Fibroblast of lung (primary cell): ENCODE results near the gene TMEM89. TPM values are rescaled to one million over a fixed set of nuclear protein-coding genes. Genes with fewer than 3 reads are reported as not detected.

Experiments used
- DNase-seq, 2 donors: peaks; one replicate each; pipeline versions ENCODE4 v3.0.0 to v3.0.0-alpha.2; 2010; ENCODE audit warnings: low read depth in 2 of 2
- H2AFZ ChIP-seq: 2 replicates; pipeline ENCODE4 v1.5.1; 2012; ENCODE audit warnings: low read length, control low read depth, inconsistent platforms
- H3K27ac ChIP-seq: 2 replicates; pipeline ENCODE4 v1.5.1; 2011; ENCODE audit warnings: low read length, control low read depth; ENCODE audit not compliant: insufficient read depth
- H3K27me3 ChIP-seq: 2 replicates; pipeline ENCODE4 v1.5.1; 2011; ENCODE audit warnings: mild to moderate bottlenecking, low read length; ENCODE audit not compliant: control insufficient read depth, insufficient read depth
- H3K36me3 ChIP-seq: 2 replicates; pipeline ENCODE4 v1.5.1; 2011; ENCODE audit warnings: low read length; ENCODE audit not compliant: control insufficient read depth, insufficient read depth
- H3K4me1 ChIP-seq: 2 replicates; pipeline ENCODE4 v1.5.1; 2011; ENCODE audit warnings: low read length; ENCODE audit not compliant: control insufficient read depth, insufficient read depth; ENCODE audit errors: extremely low read depth
- H3K4me2 ChIP-seq: 2 replicates; pipeline ENCODE4 v1.5.1; 2011; ENCODE audit warnings: low read length, control low read depth; ENCODE audit not compliant: insufficient read depth; ENCODE audit errors: extremely low read depth
- H3K4me3 ChIP-seq, 4 experiments: fragments of 200-600 bp in 1 of 4; sonication (generic) in 1 of 4; replicated peaks in 1 of 4; 2 replicates each; pipeline ENCODE4 v1.5.1; 2011 to 2016; ENCODE audit warnings: low read length in 4 of 4, low read depth in 3 of 4, mild to moderate bottlenecking in 3 of 4, control low read depth in 2 of 4, inconsistent platforms in 1 of 4, mixed read lengths in 1 of 4; ENCODE audit not compliant: insufficient read depth in 1 of 4; ENCODE audit errors: control extremely low read depth in 1 of 4
- H3K79me2 ChIP-seq: 2 replicates; pipeline ENCODE4 v1.5.1; 2012; ENCODE audit warnings: mild to moderate bottlenecking, low read length, inconsistent platforms; ENCODE audit not compliant: control insufficient read depth, insufficient read depth
- H3K9ac ChIP-seq: 2 replicates; pipeline ENCODE4 v1.5.1; 2011; ENCODE audit warnings: mild to moderate bottlenecking, low read length, control low read depth; ENCODE audit not compliant: insufficient read depth
- H3K9me3 ChIP-seq: 2 replicates; pipeline ENCODE4 v1.5.1; 2012; ENCODE audit warnings: low read depth, low read length; ENCODE audit not compliant: control insufficient read depth, insufficient read depth
- H4K20me1 ChIP-seq: 2 replicates; pipeline ENCODE4 v1.5.1; 2011; ENCODE audit warnings: low read length; ENCODE audit not compliant: control insufficient read depth, insufficient read depth; ENCODE audit errors: extremely low read depth
- EZH2 ChIP-seq: IDR thresholded peaks from 2 replicates; pipeline ENCODE4 v1.5.1; 2012; ENCODE audit warnings: low read length, control low read depth, mild to moderate bottlenecking; ENCODE audit errors: missing control alignments
- polyA plus RNA-seq, 2 donors: library from polyadenylated mRNA; depleted of rRNA in 1 of 2; stranded (reverse) in 1 of 2; unstranded in 1 of 2; fragments of >200 nt; gene quantifications; 2 replicates each; pipeline ENCODE4 v1.2.1, GENCODE V29; 2011 to 2012; ENCODE audit warnings: missing spikeins in 1 of 2
- total RNA-seq: library from RNA; depleted of rRNA; stranded (reverse); fragments of >200 nt; gene quantifications from 2 replicates; pipeline ENCODE4 v1.2.1, GENCODE V29; 2014
- TF ChIP-seq, protein P1 (sequence below), 2 donors: IDR thresholded peaks in 1 of 2; conservative IDR thresholded peaks in 1 of 2; 1 replicate in 1 of 2; 2 replicates in 1 of 2; pipeline ENCODE4 v1.5.1; 2011 to 2012; ENCODE audit warnings: low read length in 2 of 2, control low read depth in 1 of 2, inconsistent platforms in 1 of 2, low read depth in 1 of 2, mild to moderate bottlenecking in 1 of 2

TMEM89 gene
- total and polyA plus RNA-seq, 2 donors (not counting 1 experiment from before 2014, with no cell fraction given), result not detected

DNA sequence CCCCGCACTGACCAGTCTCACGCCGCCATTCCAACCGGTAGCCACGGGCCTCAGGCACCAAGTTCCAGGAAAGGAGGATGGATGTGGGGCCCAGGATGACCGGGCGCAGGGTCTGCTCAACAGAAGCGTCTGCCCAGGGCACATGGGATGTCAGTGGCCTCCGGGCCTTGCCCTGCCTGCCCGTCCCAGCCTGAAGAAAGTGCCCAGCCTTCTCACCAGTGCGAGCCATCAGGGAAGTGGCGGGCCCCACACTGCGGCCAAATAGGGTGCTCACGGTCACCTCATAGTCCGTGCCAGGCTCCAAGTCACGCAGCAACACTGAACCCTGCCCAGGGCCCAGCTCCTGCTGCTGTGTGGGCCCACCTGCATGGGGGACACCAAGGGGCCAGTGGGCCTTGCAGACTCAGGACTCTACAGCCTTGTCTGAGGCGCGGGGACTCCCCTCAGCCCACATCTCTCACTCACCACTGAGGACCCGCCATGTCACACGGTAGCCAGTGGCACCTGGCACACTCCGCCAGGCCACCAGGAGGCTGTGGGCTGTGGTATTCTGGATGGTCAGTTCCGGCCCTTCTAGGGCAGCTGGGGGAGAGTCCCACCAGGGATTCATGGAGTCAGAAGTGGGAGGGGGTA, 29.6 kb downstream of the TMEM89 start:
- Histone ChIP-seq H3K4me2 (no peak overlapping the region), H3K4me3 (no peak overlapping the region), H3K9ac (no peak overlapping the region), H3K27me3 (no peaks in the 10 kb centered on the region), H3K27ac (no peak overlapping the region), H4K20me1 (no peaks in the 10 kb centered on the region), H2AFZ (no peak overlapping the region), H3K9me3 (no peaks in the 10 kb centered on the region), H3K79me2 (no peaks in the 10 kb centered on the region), H3K4me1 (peaks cover 20% of the 10 kb centered on the region), H3K36me3 (peaks cover 7% of the 10 kb centered on the region)
- no peak for DNase-seq
- TF ChIP-seq, protein P1, sequence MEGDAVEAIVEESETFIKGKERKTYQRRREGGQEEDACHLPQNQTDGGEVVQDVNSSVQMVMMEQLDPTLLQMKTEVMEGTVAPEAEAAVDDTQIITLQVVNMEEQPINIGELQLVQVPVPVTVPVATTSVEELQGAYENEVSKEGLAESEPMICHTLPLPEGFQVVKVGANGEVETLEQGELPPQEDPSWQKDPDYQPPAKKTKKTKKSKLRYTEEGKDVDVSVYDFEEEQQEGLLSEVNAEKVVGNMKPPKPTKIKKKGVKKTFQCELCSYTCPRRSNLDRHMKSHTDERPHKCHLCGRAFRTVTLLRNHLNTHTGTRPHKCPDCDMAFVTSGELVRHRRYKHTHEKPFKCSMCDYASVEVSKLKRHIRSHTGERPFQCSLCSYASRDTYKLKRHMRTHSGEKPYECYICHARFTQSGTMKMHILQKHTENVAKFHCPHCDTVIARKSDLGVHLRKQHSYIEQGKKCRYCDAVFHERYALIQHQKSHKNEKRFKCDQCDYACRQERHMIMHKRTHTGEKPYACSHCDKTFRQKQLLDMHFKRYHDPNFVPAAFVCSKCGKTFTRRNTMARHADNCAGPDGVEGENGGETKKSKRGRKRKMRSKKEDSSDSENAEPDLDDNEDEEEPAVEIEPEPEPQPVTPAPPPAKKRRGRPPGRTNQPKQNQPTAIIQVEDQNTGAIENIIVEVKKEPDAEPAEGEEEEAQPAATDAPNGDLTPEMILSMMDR (conservative IDR thresholded peaks at IDR 0.05 in 1 of 2, IDR thresholded peaks at IDR 0.05 in 1 of 2; ENCODE audit: low read depth in 1 of 2, low read length in 2 of 2), result no peak
- TF ChIP-seq EZH2, result no peak

DNA sequence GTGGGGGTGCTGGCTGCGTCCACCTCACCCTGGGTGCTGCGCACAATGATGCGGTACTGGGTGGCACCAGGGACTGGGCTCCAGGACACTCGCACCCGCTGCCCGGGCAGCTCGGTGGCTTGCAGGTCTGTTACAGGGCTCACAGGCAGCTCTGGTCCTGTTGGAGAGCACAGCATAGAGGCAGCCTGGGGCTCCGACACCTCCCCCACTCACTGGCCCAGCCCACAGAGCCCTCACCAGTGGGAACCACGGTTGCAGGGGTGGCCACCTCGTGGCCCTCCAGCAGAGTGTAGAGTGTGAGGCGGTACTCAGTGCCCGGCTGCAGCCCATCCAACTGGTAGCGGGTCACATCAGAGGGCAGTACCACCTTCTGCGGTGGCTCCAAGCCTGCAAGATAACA, 30.1 kb downstream of the TMEM89 start:
- H3K4me1 ChIP-seq, result peaks cover 19% of the 10 kb centered on the region
- H2AFZ ChIP-seq, result no peak overlapping the region
- H3K9me3 ChIP-seq, result no peaks in the 10 kb centered on the region
- H3K27ac ChIP-seq, result no peak overlapping the region
- DNase-seq, result no peak
- H3K27me3 ChIP-seq, result no peaks in the 10 kb centered on the region
- no peak overlapping the region for H3K4me2 ChIP-seq
- H3K79me2 ChIP-seq, result no peaks in the 10 kb centered on the region
- H3K9ac ChIP-seq, result no peak overlapping the region
- H3K4me3 ChIP-seq, result no peak overlapping the region
- H3K36me3 ChIP-seq, result peaks cover 7% of the 10 kb centered on the region
- no peak for TF ChIP-seq EZH2
- TF ChIP-seq, protein P1 (conservative IDR thresholded peaks at IDR 0.05 in 1 of 2, IDR thresholded peaks at IDR 0.05 in 1 of 2; ENCODE audit: low read depth in 1 of 2, low read length in 2 of 2), result no peak
- H4K20me1 ChIP-seq, result no peaks in the 10 kb centered on the region

DNA sequence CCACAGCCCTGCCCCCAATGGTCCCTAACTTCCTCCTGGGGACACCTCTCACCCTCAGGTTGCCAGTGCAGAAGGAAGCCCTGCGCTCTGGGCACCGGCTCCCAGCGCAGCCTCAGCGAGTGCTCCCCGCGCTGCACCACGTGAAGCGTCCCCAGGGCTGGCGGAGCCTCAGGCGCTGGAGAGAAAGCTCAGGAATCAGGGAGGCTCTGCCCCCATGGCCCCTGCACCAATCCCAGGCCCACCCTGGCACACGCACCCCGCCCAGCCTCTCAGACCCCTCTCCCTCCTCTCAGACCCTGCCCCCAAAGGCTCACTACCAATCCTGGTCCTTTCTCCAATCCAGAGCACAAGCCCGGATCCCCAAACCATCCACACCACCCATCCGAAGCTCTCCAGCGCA, 33.3 kb downstream of the TMEM89 start:
- Histone ChIP-seq H3K36me3 (peaks cover 7% of the 10 kb centered on the region), H4K20me1 (no peaks in the 10 kb centered on the region), H3K4me1 (no peaks in the 10 kb centered on the region), H3K27ac (no peak overlapping the region), H3K27me3 (no peaks in the 10 kb centered on the region), H3K79me2 (no peaks in the 10 kb centered on the region), H3K4me2 (no peak overlapping the region), H3K9me3 (no peaks in the 10 kb centered on the region), H2AFZ (no peak overlapping the region), H3K4me3 (no peak overlapping the region), H3K9ac (no peak overlapping the region)
- TF ChIP-seq, protein P1 (conservative IDR thresholded peaks at IDR 0.05 in 1 of 2, IDR thresholded peaks at IDR 0.05 in 1 of 2; ENCODE audit: low read depth in 1 of 2, low read length in 2 of 2), result no peak
- TF ChIP-seq EZH2, result no peak
- DNase-seq, result no peak
